Neural progenitor cell (in vitro differentiated cells): Measurements from ENCODE around the gene NOVA1. TPM values are rescaled to one million over a fixed set of nuclear protein-coding genes. Genes with fewer than 3 reads are reported as not detected.

Experiments
- DNase-seq: peaks from one replicate; pipeline ENCODE4 v3.0.0-alpha.2; 2016; ENCODE audit warnings: low spot score
- H2AFZ ChIP-seq: fragments of 200-600 bp; sonication (generic); replicated peaks from 2 replicates; pipeline ENCODE4 v1.6.1; 2016; ENCODE audit warnings: antibody characterized with exemption
- H3F3A ChIP-seq: fragments of 200-600 bp; sonication (generic); 2 replicates; pipeline ENCODE4 v1.6.1; 2016; ENCODE audit warnings: antibody characterized with exemption, low read depth
- H3K27ac ChIP-seq: fragments of 200-600 bp; sonication (generic); 2 replicates; pipeline ENCODE4 v1.5.1; 2016; ENCODE audit warnings: mild to moderate bottlenecking
- H3K27me3 ChIP-seq: fragments of 200-600 bp; sonication (generic); 2 replicates; pipeline ENCODE4 v1.6.1; 2016; ENCODE audit warnings: mild to moderate bottlenecking, moderate library complexity
- H3K36me3 ChIP-seq: fragments of 200-600 bp; sonication (generic); 2 replicates; pipeline ENCODE4 v1.5.1; 2016
- H3K4me1 ChIP-seq: fragments of 200-600 bp; sonication (generic); 2 replicates; pipeline ENCODE4 v1.6.1; 2016; ENCODE audit warnings: mixed run types
- H3K4me2 ChIP-seq: fragments of 200-600 bp; sonication (generic); 2 replicates; pipeline ENCODE4 v1.6.1; 2016
- H3K4me3 ChIP-seq: fragments of 200-600 bp; sonication (generic); 2 replicates; pipeline ENCODE4 v1.5.1; 2016
- H3K79me2 ChIP-seq: fragments of 200-600 bp; sonication (generic); 2 replicates; pipeline ENCODE4 v1.6.1; 2016; ENCODE audit warnings: low read depth
- H3K9ac ChIP-seq: fragments of 200-600 bp; sonication (generic); 2 replicates; pipeline ENCODE4 v1.6.1; 2016
- H3K9me3 ChIP-seq: fragments of 200-600 bp; sonication (generic); 2 replicates; pipeline ENCODE4 v1.5.1; 2016; ENCODE audit warnings: low read depth
- H4K20me1 ChIP-seq: fragments of 200-600 bp; sonication (generic); 2 replicates; pipeline ENCODE4 v1.6.1; 2016; ENCODE audit warnings: low read depth
- H3K27ac Mint-ChIP-seq: 3 replicates; pipeline ENCODE4 v1.8.0; 2021; ENCODE audit warnings: mixed read lengths
- H3K27me3 Mint-ChIP-seq: 2 replicates; pipeline ENCODE4 v1.8.0; 2022; ENCODE audit warnings: low read depth, mild to moderate bottlenecking, inconsistent platforms, moderate library complexity, mixed read lengths; ENCODE audit not compliant: insufficient read depth
- H3K36me3 Mint-ChIP-seq: 3 replicates; pipeline ENCODE4 v1.8.0; 2021; ENCODE audit warnings: mixed read lengths
- H3K4me1 Mint-ChIP-seq: 3 replicates; pipeline ENCODE4 v1.8.0; 2021; ENCODE audit warnings: mixed read lengths
- H3K4me3 Mint-ChIP-seq: 3 replicates; pipeline ENCODE4 v1.8.0; 2021; ENCODE audit warnings: mild to moderate bottlenecking, moderate library complexity, mixed read lengths
- H3K9me3 Mint-ChIP-seq: 3 replicates; pipeline ENCODE4 v1.8.0; 2020; ENCODE audit warnings: mixed read lengths
- EZH2 ChIP-seq: fragments of 200-600 bp; sonication (generic); IDR thresholded peaks from 2 replicates; pipeline ENCODE4 v1.6.1; 2017; ENCODE audit warnings: antibody characterized with exemption, mild to moderate bottlenecking, moderate library complexity
- EZH2phosphoT487 ChIP-seq: fragments of 200-600 bp; sonication (generic); IDR thresholded peaks from 2 replicates; pipeline ENCODE4 v1.6.1; 2017; ENCODE audit warnings: antibody characterized with exemption
- total RNA-seq: library from RNA; depleted of rRNA; stranded (reverse); fragments of >200 nt; gene quantifications from 2 replicates; pipeline ENCODE4 v1.2.3, GENCODE V29; 2015; ENCODE audit warnings: low replicate concordance
- TF ChIP-seq, protein P1 (sequence below): fragments of 200-600 bp; sonication (generic); IDR thresholded peaks from 2 replicates; pipeline ENCODE4 v1.5.1; 2017; ENCODE audit warnings: antibody characterized with exemption, mild to moderate bottlenecking

Gene NOVA1
- total RNA-seq, 1 donor from 2014 or later, result 37.9 TPM

DNA sequence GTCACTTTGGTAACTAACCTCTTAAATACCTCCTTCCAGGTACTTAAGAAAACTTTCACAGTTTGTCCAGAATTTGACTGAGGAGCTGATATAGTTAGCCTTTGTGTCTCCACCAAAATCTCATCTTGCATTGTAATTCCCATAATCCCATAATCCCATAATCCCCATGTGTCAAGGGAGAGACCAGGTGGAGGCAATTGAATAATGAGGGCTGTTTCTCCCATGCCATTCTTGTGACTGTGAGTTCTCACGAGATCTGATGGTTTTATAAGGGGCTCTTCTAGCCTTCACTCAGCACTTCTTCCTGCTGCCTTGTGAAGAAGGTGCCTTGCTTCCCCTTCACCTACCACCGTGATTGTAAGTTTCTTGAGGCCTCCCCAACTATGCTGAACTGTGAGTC, 7.8 kb upstream of the NOVA1 start:
- H2AFZ ChIP-seq, result no peak overlapping the region
- Mint-ChIP-seq H3K9me3 (peaks cover 2% of the 10 kb centered on the region), H3K27ac (no peak overlapping the region), H3K36me3 (no peaks in the 10 kb centered on the region), H3K27me3 (peaks cover 2% of the 10 kb centered on the region), H3K4me3 (no peak overlapping the region), H3K4me1 (peaks cover 4% of the 10 kb centered on the region)
- no peaks in the 10 kb centered on the region for H3K9me3 ChIP-seq
- TF ChIP-seq EZH2phosphoT487, result no peak
- TF ChIP-seq, protein P1, sequence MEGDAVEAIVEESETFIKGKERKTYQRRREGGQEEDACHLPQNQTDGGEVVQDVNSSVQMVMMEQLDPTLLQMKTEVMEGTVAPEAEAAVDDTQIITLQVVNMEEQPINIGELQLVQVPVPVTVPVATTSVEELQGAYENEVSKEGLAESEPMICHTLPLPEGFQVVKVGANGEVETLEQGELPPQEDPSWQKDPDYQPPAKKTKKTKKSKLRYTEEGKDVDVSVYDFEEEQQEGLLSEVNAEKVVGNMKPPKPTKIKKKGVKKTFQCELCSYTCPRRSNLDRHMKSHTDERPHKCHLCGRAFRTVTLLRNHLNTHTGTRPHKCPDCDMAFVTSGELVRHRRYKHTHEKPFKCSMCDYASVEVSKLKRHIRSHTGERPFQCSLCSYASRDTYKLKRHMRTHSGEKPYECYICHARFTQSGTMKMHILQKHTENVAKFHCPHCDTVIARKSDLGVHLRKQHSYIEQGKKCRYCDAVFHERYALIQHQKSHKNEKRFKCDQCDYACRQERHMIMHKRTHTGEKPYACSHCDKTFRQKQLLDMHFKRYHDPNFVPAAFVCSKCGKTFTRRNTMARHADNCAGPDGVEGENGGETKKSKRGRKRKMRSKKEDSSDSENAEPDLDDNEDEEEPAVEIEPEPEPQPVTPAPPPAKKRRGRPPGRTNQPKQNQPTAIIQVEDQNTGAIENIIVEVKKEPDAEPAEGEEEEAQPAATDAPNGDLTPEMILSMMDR, result no peak
- TF ChIP-seq EZH2, result no peak
- H3K27me3 ChIP-seq, result peaks cover under 1% of the 10 kb centered on the region
- no peaks in the 10 kb centered on the region for H4K20me1 ChIP-seq
- no peaks in the 10 kb centered on the region for H3K36me3 ChIP-seq
- peaks cover 14% of the 10 kb centered on the region for H3F3A ChIP-seq
- peak; percentile 58 for DNase-seq
- H3K79me2 ChIP-seq, result no peaks in the 10 kb centered on the region
- no peak overlapping the region for H3K9ac ChIP-seq
- H3K4me2 ChIP-seq, result no peak overlapping the region
- H3K4me1 ChIP-seq, result peaks cover 14% of the 10 kb centered on the region
- no peak overlapping the region for H3K4me3 ChIP-seq
- H3K27ac ChIP-seq, result peak overlapping the region; percentile 13

DNA sequence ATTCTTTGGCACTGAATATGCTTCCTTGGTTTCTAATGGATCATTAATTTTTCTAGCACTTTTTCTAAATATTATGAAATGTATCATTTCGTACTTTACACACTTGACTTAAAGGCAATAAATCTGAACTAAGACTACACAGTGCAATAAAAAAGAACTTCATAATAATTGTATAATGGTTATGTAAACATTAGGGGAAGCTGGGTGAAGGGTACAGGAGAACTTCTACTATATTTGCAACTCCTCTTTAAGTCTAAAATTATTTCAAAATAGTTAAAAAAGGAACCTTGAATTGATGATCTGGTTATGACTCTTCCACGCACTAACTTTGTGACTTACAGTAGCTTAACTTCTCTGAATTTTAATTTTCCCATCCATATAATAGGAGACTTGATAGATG, 5.1 kb upstream of the NOVA1 start:
- H3K4me1 ChIP-seq, result peaks cover 14% of the 10 kb centered on the region
- H3K9ac ChIP-seq, result no peak overlapping the region
- H3K9me3 Mint-ChIP-seq, result peaks cover 2% of the 10 kb centered on the region
- no peak overlapping the region for H3K4me2 ChIP-seq
- TF ChIP-seq EZH2phosphoT487 (no peak), EZH2 (no peak)
- TF ChIP-seq, protein P1, result no peak
- H3K27ac Mint-ChIP-seq, result no peak overlapping the region
- no peak overlapping the region for H3K4me3 Mint-ChIP-seq
- no peaks in the 10 kb centered on the region for H3K79me2 ChIP-seq
- no peaks in the 10 kb centered on the region for H4K20me1 ChIP-seq
- peaks cover 14% of the 10 kb centered on the region for H3F3A ChIP-seq
- H3K4me3 ChIP-seq, result no peak overlapping the region
- no peak for DNase-seq
- H3K36me3 Mint-ChIP-seq, result no peaks in the 10 kb centered on the region
- peaks cover 14% of the 10 kb centered on the region for H3K4me1 Mint-ChIP-seq
- H3K27me3 ChIP-seq, result peaks cover 17% of the 10 kb centered on the region
- H2AFZ ChIP-seq, result no peak overlapping the region
- H3K9me3 ChIP-seq, result no peaks in the 10 kb centered on the region
- peaks cover 2% of the 10 kb centered on the region for H3K27me3 Mint-ChIP-seq
- H3K36me3 ChIP-seq, result no peaks in the 10 kb centered on the region
- H3K27ac ChIP-seq, result no peak overlapping the region

DNA sequence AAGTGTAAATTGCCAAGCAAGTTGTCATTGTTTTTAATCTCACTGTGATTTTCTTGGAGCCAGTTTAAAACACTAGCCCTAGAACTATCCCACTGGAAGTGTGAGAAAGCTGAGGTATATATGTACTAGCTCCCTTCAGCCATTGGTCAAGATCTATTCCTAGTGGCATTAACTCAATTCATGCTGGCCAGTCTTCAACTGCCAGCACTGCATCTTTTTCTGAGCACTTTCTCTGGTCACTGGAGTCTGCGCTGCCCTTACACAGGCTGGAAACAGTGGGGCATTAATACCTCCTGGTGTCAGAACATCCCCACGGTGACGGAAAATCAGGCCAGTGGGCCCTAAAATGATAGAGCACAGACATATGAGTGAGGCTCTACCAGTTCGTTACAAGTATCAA, 4.0 kb upstream of the NOVA1 start:
- Mint-ChIP-seq H3K9me3 (peaks cover 2% of the 10 kb centered on the region), H3K27me3 (peaks cover 4% of the 10 kb centered on the region), H3K4me1 (peaks cover 14% of the 10 kb centered on the region), H3K27ac (peak overlapping the region; percentile 20), H3K36me3 (no peaks in the 10 kb centered on the region), H3K4me3 (no peak overlapping the region)
- no peak overlapping the region for H3K9ac ChIP-seq
- H3K9me3 ChIP-seq, result no peaks in the 10 kb centered on the region
- H3K4me1 ChIP-seq, result peaks cover 13% of the 10 kb centered on the region
- no peak for DNase-seq
- no peaks in the 10 kb centered on the region for H3K36me3 ChIP-seq
- TF ChIP-seq, protein P1, result no peak
- peaks cover 21% of the 10 kb centered on the region for H3F3A ChIP-seq
- no peak overlapping the region for H3K4me3 ChIP-seq
- H3K27me3 ChIP-seq, result peaks cover 17% of the 10 kb centered on the region
- H2AFZ ChIP-seq, result peak overlapping the region; percentile 74
- H4K20me1 ChIP-seq, result no peaks in the 10 kb centered on the region
- no peak overlapping the region for H3K27ac ChIP-seq
- peaks cover 1% of the 10 kb centered on the region for H3K79me2 ChIP-seq
- H3K4me2 ChIP-seq, result no peak overlapping the region

DNA sequence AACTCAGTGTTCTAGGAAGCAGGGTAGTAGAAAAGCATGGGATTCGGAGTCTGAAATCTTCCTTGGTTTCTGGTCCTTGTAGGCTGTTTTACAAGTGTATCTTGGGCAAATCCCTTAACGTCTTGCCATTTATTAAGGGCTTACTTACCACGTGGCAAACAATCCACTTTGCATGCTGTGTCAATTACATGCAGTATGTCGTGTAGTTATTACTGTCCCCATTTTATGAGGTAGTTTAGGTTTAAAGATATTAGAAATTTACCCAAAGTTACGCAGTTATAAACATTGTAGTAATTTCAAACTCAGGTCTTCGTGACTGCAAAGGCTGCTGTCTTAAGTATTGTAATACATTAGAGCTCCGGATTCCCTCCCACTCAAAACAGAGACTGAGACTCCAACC, 1.5 kb upstream of the NOVA1 start:
- Histone ChIP-seq H3K4me1 (peaks cover 14% of the 10 kb centered on the region), H3K36me3 (peaks cover 2% of the 10 kb centered on the region), H3K9ac (no peak overlapping the region), H3K4me3 (peak overlapping the region; percentile 94), H3K79me2 (peaks cover 27% of the 10 kb centered on the region), H4K20me1 (no peaks in the 10 kb centered on the region), H3K27me3 (peaks cover 17% of the 10 kb centered on the region), H3F3A (peaks cover 20% of the 10 kb centered on the region), H3K27ac (no peak overlapping the region), H2AFZ (peak overlapping the region; percentile 79), H3K4me2 (peak overlapping the region; percentile 80), H3K9me3 (no peaks in the 10 kb centered on the region)
- H3K27ac Mint-ChIP-seq, result no peak overlapping the region
- peaks cover 29% of the 10 kb centered on the region for H3K4me1 Mint-ChIP-seq
- H3K9me3 Mint-ChIP-seq, result no peaks in the 10 kb centered on the region
- no peak for DNase-seq
- peak overlapping the region; percentile 94 for H3K4me3 Mint-ChIP-seq
- H3K27me3 Mint-ChIP-seq, result peaks cover 4% of the 10 kb centered on the region
- H3K36me3 Mint-ChIP-seq, result no peaks in the 10 kb centered on the region
- TF ChIP-seq EZH2 (no peak), EZH2phosphoT487 (no peak)
- TF ChIP-seq, protein P1, result no peak
